Spleen (tissue), 3 donors: Measurements from ENCODE around the gene ABI3.

Experiments used
- POLR2A ChIP-seq, 3 donors: fragments of 450-650 bp; IDR thresholded peaks; one replicate each; pipeline ENCODE4 v1.5.1; 2017; ENCODE audit warnings: antibody characterized with exemption in 3 of 3, mild to moderate bottlenecking in 1 of 3
- POLR2AphosphoS5 ChIP-seq, 3 donors: sonication (generic); formaldehyde crosslinking; IDR thresholded peaks; one replicate each; pipeline ENCODE4 v1.5.1; 2017; ENCODE audit warnings: antibody characterized with exemption in 3 of 3

GRCh38 chr17:49241040-49241439 is 30.5 kb downstream of the ABI3 start:
- TF ChIP-seq POLR2AphosphoS5 (IDR thresholded peaks at IDR 0.05) (no peak), POLR2A (IDR thresholded peaks at IDR 0.05) (no peak)
